AG08395 (cell line): ENCODE results near the gene HPCA.

ENCODE experiments used
- DNase-seq: peaks from one replicate; pipeline ENCODE4 v3.0.0; 2012; ENCODE audit warnings: mixed read lengths, low spot score

HPCA gene

DNA sequence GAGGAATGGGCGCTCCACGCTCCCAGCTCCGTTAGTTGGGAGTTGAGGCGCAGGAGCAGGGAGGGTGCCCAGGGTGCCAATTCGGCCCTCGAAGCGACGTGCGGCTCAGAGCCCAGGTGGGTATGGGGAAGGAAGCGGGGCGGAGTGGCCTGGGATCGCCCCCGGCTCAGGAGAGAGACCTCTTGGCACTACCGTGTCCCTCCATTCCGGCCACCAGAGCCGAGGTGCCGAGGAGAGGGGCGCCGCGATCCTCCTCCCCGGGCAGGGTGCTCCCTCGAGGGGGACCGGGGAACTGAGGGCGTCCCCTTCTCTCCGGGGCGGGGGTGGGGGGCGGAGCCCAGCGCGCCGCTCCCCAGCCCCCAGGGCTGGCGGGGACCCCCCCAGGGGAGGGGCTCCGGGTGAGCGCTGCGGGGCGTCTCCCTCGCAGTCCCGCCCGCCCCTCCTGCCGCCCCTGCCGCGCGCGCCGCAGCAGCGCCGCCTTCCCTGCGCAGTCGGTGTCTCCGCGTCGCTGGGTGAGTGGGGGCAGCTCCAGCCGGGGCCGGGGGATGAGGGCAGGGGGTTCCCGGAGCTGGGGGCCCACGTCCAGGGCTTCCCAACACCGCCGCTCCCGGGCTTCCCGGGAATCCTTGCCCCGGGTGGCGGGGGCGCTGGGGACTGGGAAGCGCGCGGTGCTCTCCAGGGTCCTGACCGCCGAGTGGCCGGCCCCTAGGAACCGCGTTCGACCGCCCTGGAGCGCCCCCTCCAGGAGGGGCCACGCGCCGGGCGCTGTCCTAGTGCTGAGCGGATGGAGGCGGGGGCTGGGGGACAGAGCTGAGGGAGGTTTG is at the start of gene HPCA:
Gene HPCA (plus strand): TSS at position 488 of the 824 bp plus-strand sequence. CDS start 2,408 bp downstream, outside the sequence.
- peak; percentile 78 for DNase-seq

DNA sequence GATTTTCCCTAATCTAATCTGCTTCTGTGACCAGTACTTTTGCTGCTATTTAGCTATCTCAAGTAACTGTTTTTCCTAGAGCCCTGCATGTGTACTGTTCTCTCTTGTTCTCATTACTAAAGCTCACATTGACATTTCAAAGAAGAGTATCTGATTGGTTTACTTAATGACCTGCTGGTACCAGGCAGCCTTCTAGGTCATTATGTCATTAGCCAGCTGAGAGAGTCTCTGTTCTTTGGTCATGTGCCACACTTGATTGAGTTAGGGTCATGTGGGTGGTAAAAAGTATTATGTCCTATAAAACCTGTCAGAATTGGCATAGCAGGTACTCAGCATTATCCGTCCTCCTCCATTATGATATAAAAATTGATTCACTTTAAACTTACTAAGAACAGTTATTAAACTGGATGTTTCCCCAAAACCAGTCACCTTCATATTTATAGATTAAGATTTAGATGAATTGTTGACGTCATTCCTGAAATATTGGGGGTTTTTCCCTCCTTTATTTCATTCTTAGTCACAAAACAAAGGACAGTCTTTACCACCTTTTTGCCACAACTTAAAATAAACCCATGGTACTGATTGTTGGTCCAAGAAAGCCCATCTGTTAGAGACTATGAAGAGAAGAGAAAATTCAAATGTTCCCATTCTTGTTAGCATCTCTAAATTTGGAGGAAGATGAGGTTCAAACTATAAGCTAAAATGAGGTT is 37.8 kb upstream of the HPCA start:
- no peak for DNase-seq

DNA sequence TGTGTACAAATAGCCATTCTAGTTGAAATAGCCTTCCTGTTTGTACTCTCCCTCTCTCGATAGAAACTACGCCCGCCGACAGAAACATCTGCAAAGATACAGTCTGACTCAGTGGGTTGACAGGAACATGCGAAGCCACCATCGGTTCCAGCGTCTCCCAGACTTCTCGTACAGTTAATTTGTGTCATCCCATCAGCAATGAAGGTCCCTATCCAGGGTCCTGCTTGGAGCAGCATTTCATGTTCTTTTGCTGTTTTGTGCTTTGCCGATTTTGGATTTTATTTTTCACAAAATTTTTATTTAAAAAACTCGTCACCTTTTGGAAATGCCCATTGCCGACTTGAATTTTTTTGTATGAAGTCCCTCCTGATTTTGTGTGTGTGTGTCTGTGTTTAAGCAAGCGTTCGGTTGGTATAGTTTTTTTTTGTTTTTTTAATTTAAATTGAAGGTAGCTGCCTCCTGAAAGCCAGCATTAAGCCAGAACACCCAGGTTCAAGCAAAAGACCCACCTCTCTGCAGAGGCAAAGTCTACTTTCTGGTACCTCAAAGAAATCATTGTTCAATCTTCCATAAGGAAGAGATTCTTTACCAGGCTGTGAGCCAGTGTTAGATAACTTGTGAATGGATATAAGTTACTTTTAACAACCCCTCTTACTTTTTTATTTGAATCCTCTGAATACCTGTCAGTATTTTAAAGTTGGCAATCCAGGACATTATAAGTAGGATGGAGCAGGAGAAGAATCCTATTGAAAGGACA is 30.3 kb upstream of the HPCA start:
- DNase-seq = no peak

DNA sequence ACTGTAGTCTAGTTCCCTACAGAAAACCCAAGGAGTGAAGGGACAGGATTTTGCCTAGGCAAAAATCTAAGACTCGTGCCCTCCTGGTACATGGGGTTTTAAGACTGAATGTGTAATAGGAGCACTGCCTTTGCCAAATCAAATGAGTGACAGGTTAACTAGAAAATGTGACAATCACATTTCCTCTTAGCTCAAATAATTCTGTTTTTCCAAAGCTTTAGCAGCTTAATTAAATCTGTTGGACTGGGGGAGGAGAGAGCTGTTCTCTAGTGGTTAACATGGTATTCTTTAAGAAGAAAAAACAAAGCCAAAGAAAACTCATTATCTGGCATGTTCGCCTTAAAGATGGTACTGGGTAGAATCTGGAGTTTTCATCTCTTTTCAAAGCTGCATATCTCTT is 28.2 kb upstream of the HPCA start:
- no peak for DNase-seq

DNA sequence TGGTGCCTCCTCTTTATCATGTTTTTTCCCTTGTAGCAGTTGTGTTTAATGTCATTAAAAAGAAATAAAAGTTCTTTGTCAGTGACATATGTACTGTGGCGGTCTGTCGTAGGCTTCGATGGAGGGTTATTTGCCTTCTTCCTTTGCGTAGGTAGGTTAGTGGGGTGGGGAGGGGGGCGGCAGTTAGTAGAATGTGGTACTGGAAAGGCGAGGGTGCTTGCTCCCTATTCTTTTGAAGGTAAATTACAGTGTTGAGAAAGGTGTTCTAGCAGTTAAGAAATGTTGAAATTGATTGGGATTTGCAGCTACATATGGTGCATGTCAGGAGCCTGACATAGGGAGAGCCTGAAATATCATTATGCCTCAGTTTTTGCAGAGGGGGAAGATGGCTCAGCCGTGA is 27.5 kb upstream of the HPCA start:
- no peak for DNase-seq

DNA sequence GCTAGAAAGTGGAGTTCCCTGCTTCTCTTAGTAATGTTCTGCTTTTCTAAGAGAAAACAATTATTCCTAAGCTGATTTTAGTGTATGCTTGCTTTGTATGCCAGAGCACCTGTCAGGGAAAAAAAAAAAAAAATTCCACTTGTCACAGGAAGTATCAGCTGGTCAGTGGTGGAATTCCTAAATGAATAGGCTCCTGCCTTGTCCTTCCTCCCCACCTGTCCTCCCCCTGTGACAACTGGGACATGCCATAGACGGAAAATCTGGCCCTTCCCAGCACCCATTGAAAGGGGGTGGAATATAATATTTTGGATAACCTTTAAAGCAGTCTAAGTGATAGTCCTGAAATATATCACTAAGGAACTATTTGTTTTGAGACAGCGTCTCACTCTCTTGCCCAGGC is 26.4 kb upstream of the HPCA start:
- no peak for DNase-seq

DNA sequence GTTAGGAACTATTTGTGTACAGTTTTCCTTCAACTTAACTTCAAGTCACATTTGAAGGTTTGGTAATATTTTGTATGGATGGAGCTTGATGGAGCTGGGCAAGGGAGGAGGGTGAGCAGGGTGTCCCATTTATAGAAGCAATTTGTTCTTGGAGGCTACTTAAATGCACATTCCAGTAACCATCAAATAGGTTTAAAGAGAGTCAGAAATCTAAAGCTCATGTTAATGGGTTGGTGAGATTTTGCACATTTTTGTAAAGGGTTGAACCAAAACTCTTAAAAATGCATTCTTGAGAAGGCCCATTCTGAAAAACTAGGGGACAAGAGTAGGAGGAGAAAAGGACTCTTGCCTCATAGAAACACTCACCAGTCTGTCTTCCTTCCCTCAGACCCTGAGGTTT is 25.7 kb upstream of the HPCA start:
- DNase-seq = no peak

DNA sequence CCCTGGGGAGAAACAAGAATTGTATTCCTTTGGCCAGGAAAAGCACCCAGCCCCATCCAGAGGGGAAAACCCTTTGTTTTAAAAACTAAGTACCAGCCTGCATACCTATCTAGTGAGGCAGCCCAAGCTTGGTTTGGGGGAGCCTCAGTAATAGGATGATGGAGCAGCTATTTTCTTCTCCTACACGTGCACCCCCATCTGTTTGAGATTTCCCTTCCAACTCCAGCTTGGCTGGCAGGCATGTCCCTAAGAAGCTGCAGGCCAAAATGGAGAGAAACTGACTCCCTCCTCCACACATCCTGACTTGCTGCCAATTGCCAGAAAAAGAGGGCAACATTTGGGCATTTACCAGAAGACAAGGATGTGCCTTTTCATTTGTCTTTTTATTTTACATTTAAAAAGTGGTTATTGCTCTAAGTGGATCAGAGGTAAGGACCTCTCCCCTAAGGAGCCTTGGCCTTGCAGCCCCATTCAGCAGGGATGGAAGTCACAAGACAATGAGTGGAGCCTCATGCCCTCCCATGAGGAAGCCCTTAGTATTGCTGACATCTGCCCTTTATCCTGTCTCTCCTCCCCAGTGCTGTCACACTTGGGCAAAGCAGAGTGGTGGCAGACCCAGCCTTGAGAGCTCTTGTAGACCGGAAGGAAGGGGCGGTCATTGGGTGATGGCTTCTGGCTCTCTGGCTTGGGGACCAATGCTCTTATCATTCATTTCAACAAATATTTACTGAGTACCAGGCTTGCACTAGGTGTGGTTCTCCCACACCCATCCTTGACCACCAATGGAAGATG is 24.2 kb upstream of the HPCA start:
- peak; percentile 38 for DNase-seq

DNA sequence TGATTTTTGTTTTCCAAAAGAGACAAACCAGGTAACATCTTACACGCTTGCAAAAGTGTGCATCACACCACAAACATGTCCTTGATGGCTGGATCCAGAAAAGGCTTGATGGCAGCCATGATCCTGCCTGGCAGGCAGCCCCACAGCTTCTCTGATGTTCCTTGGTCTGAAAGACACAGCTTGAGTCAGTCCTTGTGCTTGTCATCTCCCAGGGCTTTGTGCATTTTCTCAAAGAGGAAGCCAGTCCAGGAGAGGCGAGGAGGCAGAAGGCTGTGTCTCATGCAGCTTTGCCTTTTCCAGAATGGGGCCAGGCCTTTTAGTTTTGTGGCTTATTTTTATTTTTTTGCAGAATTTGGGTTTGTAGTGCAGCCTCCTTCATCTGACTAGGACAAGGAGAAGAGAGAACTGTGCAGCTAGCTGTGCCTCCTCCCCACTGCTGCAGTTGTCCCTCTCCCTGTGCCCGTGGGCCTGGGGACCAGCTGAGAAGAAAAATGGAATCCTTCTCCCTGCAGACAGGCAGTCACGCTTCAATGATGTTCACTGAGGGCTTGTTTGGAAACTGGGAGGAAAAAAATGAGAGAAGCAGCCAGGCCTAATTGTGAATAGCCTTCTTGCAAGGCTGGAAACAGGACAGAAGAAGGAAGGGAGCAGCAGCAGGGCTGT is 22.9 kb upstream of the HPCA start:
- DNase-seq = no peak

DNA sequence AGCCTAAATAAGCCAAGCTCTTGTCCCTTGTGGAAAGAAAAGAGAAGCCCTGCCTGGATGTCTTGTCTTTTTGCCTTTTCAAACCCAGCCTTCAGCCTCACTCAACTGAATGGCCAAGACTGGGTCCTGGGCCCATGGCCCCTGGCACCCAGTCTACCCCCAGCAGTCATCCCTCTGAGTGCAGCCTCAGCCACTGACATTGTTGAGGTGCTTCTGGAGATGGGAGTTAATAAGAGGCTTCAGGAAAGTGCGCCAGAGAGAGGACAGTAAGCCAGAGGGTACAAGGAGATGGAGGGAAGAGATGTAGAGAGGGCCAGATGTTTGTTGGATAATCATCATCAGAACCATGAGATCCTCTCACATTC is 22.4 kb upstream of the HPCA start:
- no peak for DNase-seq

DNA sequence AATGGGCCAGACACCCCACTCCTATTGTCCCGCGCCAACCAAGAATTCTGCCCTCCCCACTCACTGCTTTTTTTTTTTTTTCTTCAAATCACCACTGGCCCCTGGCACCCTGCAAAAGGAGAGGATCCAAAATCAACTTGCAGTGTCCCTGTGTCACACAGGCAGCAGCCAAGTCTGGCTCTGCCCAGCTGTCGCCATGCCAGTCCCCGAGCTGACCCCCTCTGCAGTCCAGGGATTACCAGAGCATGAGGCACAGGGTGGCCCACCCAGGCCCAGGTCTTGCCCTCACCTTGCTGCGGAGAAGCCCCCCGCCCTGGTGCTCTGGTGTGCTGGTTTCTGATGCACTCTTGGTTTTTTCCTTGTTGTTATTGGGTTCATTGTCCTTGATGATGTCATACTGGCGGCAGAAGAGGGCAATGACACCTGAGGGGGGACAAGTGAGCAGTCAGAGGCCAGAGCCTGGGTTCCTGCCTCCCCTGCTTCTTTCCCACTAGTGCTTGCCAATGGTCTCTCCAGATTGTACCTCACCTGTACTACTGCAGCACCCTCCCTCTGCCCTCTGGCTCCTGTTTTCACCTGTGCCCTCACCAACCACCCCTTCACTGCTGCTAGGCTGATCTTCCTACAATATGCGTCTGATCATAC is 21.8 kb upstream of the HPCA start:
- no peak for DNase-seq

DNA sequence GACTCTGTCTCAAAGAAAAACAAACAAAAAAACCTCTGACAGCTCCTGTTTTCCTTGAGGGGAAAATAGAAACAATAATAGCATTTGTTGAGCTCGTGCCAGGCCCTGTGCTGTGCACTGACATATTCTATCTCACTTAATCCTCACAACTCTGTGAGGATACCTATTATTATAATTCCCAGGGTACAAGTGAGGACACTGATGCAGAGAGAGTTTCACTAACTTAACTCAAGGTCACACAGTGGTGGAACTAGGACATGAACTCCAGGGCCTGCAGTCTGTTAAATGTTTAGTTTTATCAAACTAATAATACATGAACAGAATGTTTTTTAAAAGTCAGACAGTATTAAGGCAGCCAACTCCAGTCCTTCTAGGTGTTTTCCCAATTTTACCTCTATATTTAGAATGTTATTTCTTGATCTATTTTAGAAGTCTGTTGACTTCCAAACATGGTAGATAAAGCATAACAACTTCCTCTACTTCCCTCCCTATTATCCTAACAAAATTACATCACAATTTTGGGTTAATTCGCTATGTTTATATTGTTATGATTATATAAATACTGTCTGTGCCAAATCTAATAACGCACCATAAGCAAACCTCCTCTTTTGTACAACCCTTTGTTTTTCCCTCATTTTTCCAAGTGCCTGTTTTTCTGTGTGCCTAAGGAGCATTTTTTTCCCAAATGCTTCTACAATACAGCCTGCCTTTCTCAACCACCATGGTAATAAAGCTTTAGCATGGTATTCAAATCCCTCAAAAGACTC is 20.5 kb upstream of the HPCA start:
- DNase-seq = no peak

DNA sequence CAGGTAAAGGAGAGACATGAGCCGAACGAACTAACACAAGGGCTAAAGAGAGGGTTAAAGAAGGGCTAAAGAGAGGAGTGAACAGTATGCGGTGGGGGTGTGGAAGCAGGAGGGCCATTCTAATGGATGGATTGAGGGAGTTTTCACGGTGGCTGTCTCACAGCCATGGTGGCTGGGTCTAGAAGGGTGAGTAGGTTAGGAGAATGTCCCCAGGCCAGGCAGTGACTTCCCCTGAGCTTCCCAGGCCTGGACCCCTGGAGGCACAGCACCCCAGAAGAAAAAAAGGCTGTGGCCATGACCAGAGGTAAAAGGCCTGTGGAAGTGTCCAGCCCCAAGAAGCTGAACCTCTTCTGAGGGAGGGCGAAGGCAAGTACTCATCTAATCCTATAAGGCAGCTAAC is 19.1 kb upstream of the HPCA start:
- no peak for DNase-seq

DNA sequence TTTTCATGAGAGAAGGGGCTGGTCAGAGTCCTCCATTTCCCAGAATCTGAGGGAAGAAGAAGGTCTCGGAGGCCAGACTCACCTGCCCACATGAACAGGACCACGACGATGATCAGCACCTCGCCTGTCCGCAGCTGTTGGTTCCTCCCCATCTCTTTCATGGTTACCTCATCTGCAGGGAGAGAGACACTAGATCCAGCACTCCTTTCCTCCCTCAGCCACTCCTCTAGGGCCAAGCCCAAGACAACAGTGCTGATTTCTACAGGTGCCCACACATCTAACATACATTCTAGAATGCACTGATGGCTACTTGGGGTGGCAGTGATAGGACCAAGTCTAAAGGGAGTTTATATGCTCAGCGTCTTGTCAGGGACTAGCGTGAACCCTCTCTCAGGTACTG is 18.6 kb upstream of the HPCA start:
- DNase-seq = no peak

DNA sequence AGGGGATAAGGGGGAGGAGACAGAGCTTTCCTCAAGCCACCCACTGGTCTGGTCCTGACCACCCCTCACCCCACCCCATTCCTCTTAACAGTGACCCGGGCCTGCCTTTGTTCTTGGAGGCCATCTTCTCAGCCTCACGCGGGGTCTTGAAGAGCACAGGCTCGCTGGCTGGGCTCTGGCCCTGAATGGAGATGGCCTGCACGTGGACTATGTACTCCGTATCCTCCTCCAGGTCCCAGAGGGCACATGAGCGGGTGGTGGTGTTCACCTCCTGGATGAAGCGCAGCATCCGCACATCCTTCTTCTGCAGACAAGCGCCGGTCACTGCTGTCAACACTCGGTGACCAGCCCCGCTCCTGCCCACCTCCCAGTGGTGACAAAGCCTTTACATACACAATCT is 18.2 kb upstream of the HPCA start:
- DNase-seq = no peak

DNA sequence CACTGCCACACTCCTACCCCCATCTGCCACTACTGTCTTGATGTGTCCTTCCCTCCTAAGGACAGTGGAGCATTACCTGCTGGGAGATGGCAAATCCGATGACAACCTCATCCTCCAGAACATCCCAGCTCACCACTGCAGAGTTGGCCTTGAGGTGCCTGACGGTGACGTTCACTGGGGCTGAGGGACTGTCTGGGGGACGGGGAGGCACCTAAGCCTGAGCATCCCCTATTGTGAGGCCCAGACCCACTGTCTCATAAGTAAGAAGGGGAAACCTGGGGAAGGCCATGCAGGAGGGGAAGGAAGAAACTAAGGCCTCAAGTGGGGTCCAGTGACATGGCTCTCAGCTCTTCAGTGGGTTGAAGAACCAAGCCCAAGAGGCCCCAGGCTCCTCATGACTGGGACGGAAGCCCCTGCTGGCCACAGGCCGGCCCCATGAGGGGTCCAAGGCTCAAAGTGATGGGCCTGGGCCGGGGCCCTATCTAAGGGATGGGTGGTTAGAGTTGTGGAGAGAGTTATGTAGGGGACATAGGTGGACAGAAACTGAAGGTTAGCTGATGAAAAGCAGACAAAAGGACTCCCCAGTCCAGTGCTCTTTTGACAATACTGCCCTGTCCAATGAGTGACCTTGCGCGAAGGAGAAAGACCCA is 17.4 kb upstream of the HPCA start:
- DNase-seq = no peak

DNA sequence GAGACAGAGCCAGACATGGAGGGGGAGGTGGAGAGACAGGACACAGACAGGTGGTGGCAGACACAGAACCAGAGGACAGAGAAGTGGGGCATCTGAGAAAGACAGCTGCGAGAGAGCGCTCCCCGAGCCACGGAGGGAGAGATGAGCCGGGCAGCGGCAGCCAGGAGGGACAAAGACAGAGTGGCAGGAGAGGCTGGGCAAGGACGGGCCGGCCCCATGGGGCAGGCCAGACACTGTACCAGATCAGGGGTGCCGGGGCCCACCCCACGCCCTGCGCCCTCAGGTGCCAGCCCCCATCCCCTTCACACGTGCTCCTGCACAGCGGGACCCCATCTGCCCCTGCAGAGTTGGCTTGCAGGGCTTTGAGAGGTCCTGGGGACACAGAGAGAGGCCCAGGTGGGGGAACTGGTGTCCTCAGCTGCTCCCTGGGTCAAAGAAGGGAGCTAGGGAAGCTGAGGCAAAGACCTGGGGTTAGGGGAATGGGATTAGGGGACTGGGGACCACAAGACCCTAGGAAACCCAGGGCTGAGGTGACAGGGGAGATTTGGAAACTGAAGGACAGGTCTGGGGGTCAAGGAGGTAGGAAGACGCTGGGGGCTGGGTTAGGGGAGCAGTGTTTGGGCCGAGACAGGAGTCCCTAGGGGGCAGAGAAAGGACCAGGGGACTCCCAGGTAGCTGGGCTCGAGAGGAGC is 16.2 kb upstream of the HPCA start:
- DNase-seq = no peak

DNA sequence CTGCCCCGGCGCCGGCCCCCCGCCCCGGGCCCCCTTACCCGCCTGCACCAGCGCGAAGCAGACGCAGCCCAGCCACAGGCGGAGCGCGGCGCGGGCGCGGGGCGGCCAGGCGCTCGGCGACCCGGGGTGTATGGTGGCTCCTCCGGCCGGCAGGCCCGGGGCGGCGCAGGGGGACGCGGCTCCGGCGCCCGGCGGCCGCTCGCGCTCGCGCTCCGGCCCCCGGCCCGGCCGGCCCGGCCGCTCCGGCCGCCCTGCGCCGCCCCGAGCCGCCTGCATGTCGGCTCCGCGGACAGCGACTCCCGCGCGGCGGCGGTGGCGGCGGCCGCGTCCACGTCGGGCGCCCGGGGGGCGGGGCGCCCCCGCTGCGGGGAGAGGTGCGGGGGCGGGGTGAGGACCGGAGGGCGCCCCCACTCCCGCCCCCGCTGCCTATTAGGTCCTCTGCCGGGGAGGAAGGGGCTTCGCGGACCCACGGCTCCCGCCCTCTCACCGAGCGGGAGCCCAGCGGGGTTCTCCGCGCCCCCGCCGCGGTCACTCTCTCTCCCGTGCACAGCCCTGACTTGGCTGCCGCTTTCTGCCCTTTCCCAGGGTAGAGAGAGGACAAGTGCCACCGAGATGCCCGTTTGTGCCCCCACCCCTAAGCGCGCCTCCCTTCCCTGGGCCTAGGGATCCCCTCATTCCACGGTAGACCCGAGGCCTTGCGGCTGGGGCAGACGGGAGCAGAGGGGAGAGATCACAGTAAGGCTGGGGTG is 15.5 kb upstream of the HPCA start, which contains the start of gene FNDC5:
Gene FNDC5 (minus strand): TSS at position 298 of the 749 bp plus-strand sequence.
- DNase-seq = peak; percentile 55
